ENCODE measurements around the gene NLRC5.

The NLRC5 gene, protein sequence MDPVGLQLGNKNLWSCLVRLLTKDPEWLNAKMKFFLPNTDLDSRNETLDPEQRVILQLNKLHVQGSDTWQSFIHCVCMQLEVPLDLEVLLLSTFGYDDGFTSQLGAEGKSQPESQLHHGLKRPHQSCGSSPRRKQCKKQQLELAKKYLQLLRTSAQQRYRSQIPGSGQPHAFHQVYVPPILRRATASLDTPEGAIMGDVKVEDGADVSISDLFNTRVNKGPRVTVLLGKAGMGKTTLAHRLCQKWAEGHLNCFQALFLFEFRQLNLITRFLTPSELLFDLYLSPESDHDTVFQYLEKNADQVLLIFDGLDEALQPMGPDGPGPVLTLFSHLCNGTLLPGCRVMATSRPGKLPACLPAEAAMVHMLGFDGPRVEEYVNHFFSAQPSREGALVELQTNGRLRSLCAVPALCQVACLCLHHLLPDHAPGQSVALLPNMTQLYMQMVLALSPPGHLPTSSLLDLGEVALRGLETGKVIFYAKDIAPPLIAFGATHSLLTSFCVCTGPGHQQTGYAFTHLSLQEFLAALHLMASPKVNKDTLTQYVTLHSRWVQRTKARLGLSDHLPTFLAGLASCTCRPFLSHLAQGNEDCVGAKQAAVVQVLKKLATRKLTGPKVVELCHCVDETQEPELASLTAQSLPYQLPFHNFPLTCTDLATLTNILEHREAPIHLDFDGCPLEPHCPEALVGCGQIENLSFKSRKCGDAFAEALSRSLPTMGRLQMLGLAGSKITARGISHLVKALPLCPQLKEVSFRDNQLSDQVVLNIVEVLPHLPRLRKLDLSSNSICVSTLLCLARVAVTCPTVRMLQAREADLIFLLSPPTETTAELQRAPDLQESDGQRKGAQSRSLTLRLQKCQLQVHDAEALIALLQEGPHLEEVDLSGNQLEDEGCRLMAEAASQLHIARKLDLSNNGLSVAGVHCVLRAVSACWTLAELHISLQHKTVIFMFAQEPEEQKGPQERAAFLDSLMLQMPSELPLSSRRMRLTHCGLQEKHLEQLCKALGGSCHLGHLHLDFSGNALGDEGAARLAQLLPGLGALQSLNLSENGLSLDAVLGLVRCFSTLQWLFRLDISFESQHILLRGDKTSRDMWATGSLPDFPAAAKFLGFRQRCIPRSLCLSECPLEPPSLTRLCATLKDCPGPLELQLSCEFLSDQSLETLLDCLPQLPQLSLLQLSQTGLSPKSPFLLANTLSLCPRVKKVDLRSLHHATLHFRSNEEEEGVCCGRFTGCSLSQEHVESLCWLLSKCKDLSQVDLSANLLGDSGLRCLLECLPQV (N-terminal part only)

DNA sequence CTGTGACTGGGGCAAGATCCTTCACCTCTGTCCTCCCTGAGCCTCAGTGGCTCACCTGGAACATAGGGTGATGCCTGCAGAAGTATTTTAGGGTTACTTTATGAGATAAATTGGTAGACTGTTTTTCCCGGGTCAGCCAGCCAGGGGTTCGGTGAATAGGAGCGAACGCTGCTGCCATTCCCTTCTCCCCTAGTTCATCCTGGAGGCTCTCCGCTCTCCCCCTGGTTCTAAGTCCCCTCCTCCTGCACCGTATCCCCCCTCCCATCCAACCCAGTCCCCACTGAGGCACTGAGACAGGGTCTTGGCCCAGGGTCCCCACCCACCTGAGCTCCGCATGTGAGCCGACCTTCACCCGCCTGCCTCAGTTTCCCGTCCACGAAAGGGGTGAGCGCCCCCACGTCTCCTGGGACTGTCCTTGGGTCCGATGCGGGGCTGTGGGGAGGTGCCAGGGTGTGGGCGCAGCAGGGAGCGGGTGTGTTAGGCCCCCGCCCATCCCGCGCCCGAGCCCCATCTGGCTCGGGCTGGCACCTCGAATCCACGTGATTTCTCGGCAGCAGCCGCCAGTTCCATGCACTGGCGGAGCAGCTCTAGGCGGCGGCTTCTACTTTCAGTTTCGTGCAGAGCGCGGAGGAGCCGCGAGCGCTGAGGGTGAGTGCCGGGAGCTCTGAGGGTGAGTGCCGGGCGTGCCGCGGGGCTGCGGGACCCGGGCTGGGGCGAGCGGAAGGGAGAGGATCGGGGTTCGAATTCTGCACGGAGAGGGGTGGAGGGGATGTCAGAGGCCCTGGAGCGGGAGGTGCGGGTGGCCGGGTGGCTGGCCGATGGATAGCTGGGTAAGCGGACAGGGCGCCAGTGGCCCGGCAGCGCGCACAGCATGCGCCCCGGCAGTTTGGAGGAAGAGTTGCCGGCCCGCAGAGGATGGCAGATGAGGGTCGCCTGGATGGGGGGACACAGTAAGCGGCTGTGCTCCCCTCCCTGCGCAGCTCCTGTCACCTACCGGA is at the start of gene NLRC5:
TSS of gene NLRC5 (plus strand) at position 610 of the 998 bp plus-strand sequence. CDS start 31,156 bp downstream, outside the sequence.
- 0 out of 2 replicates have a peak, but pooled peaks cover 6% of the 10 kb centered on the region for H3K4me1 ChIP-seq (ENCODE audit: low read length)
- H3K27ac ChIP-seq (ENCODE audit: low read length), result no peak within 1 kb of the TSS
- H3K4me2 ChIP-seq (ENCODE audit: low read depth, low read length), result peak within 1 kb of the TSS; percentile 98
- H3K79me2 ChIP-seq (ENCODE audit: low read length), result no peaks in the 10 kb centered on the region
- H3K4me3 ChIP-seq (ENCODE audit: low read length), result peak within 1 kb of the TSS; percentile 78
- peak; percentile 96 for DNase-seq
- no peaks in the 10 kb centered on the region for H3F3A ChIP-seq (ENCODE audit: insufficient read depth, low read length)
- H3K27me3 ChIP-seq (replicated peaks; ENCODE audit: insufficient read depth, low read length), result peaks cover 21% of the 10 kb centered on the region
- H3K36me3 ChIP-seq (replicated peaks; ENCODE audit: insufficient read depth, low read length), result no peaks in the 10 kb centered on the region
- H2AFZ ChIP-seq (ENCODE audit: low read length), result peak within 1 kb of the TSS; percentile 76
- H3K9me3 ChIP-seq (replicated peaks; ENCODE audit: insufficient read depth, low read length), result no peaks in the 10 kb centered on the region
- TF ChIP-seq EZH2phosphoT487 (IDR thresholded peaks at IDR 0.05; ENCODE audit: low read length) (no peak), EZH2 (optimal IDR thresholded peaks at IDR 0.05; ENCODE audit: low read depth, low read length) (no peak)
- TF ChIP-seq, protein P1, sequence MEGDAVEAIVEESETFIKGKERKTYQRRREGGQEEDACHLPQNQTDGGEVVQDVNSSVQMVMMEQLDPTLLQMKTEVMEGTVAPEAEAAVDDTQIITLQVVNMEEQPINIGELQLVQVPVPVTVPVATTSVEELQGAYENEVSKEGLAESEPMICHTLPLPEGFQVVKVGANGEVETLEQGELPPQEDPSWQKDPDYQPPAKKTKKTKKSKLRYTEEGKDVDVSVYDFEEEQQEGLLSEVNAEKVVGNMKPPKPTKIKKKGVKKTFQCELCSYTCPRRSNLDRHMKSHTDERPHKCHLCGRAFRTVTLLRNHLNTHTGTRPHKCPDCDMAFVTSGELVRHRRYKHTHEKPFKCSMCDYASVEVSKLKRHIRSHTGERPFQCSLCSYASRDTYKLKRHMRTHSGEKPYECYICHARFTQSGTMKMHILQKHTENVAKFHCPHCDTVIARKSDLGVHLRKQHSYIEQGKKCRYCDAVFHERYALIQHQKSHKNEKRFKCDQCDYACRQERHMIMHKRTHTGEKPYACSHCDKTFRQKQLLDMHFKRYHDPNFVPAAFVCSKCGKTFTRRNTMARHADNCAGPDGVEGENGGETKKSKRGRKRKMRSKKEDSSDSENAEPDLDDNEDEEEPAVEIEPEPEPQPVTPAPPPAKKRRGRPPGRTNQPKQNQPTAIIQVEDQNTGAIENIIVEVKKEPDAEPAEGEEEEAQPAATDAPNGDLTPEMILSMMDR (IDR thresholded peaks at IDR 0.05; ENCODE audit: low read length), result no peak
- no peaks in the 10 kb centered on the region for H4K20me1 ChIP-seq (ENCODE audit: insufficient read depth, low read length)
- H3K9me2 ChIP-seq (replicated peaks; ENCODE audit: insufficient read depth, low read length), result no peaks in the 10 kb centered on the region
- H3K9ac ChIP-seq (ENCODE audit: low read length), result peak within 1 kb of the TSS; percentile 66

DNA sequence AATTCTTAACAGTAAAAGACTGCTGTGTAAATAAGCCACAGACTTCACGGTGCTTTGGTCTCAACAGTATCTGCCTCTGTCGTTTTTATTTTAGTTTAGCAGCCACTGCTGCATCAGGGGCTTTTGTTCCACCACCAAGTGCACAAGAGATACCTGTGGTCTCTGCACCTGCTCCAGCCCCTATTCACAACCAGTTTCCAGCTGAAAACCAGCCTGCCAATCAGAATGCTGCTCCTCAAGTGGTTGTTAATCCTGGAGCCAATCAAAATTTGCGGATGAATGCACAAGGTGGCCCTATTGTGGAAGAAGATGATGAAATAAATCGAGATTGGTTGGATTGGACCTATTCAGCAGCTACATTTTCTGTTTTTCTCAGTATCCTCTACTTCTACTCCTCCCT is 49.6 kb upstream of the NLRC5 start:
- Histone ChIP-seq H3K9me2 (replicated peaks; ENCODE audit: insufficient read depth, low read length) (no peaks in the 10 kb centered on the region), H3K9me3 (replicated peaks; ENCODE audit: insufficient read depth, low read length) (no peaks in the 10 kb centered on the region), H3F3A (ENCODE audit: insufficient read depth, low read length) (peaks cover 98% of the 10 kb centered on the region), H3K27ac (ENCODE audit: low read length) (peak overlapping the region; percentile 100), H2AFZ (ENCODE audit: low read length) (no peak overlapping the region), H3K4me2 (ENCODE audit: low read depth, low read length) (peak overlapping the region; percentile 78), H3K79me2 (ENCODE audit: low read length) (peaks cover 83% of the 10 kb centered on the region), H4K20me1 (ENCODE audit: insufficient read depth, low read length) (peaks cover 78% of the 10 kb centered on the region), H3K27me3 (replicated peaks; ENCODE audit: insufficient read depth, low read length) (no peaks in the 10 kb centered on the region), H3K9ac (ENCODE audit: low read length) (peak overlapping the region; percentile 73), H3K36me3 (replicated peaks; ENCODE audit: insufficient read depth, low read length) (peaks cover 67% of the 10 kb centered on the region), H3K4me1 (ENCODE audit: low read length) (peaks cover 62% of the 10 kb centered on the region), H3K4me3 (ENCODE audit: low read length) (no peak overlapping the region)
- peak; percentile 81 for DNase-seq
- TF ChIP-seq, protein P1 (IDR thresholded peaks at IDR 0.05; ENCODE audit: low read length), result no peak
- TF ChIP-seq EZH2phosphoT487 (IDR thresholded peaks at IDR 0.05; ENCODE audit: low read length), result no peak
- no peak for TF ChIP-seq EZH2 (optimal IDR thresholded peaks at IDR 0.05; ENCODE audit: low read depth, low read length)
